ENCODE results near the gene TMEM52. TPM values are rescaled to one million over a fixed set of nuclear protein-coding genes. Genes with fewer than 3 reads are reported as not detected.

TMEM52 gene
- polyA plus RNA-seq, 2 of the 4 experiments (the other 2 are of a cell fraction): 0.36 to 0.41 TPM

DNA sequence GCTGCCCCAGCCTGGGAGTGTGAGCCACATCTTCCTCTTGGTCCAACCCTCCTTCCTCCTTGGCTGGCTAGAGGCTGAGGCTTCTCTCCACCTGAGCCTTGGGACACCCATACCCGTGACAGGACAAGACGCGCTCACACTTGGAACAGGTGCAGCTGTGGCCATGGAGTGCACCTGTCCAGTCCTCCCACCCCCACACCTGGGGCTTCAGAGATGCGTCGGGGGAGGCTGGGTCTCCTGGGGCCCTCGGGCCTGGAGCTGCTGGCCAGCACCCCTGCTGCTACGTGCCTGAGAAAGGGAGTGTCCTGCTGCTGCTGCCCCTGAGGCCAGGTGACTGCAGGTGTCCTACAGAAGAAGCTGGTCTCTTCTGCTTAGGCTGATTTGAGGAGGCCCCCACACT lies 37.0 kb upstream of the TMEM52 start:
- H3K4me3 ChIP-seq: no peak overlapping the region
- ChIA-PET POLR2A (interaction anchor here (1.1 kb wide), 1 partner anchor 33 kb away, joined by 4 read pairs; no protein-coding TSS in a partner anchor), CTCF (interaction anchor here (4.5 to 6.9 kb wide), 2 partner anchors 13 to 90 kb away, joined by 30 to 76 read pairs; no protein-coding TSS in a partner anchor)
- no peak for TF ChIP-seq CBX8 (IDR thresholded peaks at IDR 0.05)
- no peak for TF ChIP-seq ZC3H11A (IDR thresholded peaks at IDR 0.05)
- no peak for TF ChIP-seq CHD4 (IDR thresholded peaks at IDR 0.05; ENCODE audit: borderline replicate concordance)
- TF ChIP-seq ZSCAN20 (CRISPR knock-in tag; IDR thresholded peaks at IDR 0.05): no peak
- TF ChIP-seq FOXS1 (CRISPR knock-in tag; IDR thresholded peaks at IDR 0.05): no peak
- no peak for TF ChIP-seq CEBPB (IDR thresholded peaks at IDR 0.05)
- no peak for TF ChIP-seq GATA3 (IDR thresholded peaks at IDR 0.05; ENCODE audit: borderline replicate concordance)
- no peak for TF ChIP-seq REST (IDR thresholded peaks at IDR 0.05)
- no peak for TF ChIP-seq RAD21 (conservative IDR thresholded peaks at IDR 0.05 in 1 of 2, IDR thresholded peaks at IDR 0.05 in 1 of 2)
- TF ChIP-seq NPAS2 (CRISPR knock-in tag; IDR thresholded peaks at IDR 0.05; ENCODE audit: borderline replicate concordance): no peak
- TF ChIP-seq, protein P1, sequence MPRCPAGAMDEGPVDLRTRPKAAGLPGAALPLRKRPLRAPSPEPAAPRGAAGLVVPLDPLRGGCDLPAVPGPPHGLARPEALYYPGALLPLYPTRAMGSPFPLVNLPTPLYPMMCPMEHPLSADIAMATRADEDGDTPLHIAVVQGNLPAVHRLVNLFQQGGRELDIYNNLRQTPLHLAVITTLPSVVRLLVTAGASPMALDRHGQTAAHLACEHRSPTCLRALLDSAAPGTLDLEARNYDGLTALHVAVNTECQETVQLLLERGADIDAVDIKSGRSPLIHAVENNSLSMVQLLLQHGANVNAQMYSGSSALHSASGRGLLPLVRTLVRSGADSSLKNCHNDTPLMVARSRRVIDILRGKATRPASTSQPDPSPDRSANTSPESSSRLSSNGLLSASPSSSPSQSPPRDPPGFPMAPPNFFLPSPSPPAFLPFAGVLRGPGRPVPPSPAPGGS (IDR thresholded peaks at IDR 0.05): no peak
- TF ChIP-seq, protein P2, sequence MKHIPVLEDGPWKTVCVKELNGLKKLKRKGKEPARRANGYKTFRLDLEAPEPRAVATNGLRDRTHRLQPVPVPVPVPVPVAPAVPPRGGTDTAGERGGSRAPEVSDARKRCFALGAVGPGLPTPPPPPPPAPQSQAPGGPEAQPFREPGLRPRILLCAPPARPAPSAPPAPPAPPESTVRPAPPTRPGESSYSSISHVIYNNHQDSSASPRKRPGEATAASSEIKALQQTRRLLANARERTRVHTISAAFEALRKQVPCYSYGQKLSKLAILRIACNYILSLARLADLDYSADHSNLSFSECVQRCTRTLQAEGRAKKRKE (CRISPR knock-in tag; IDR thresholded peaks at IDR 0.05; ENCODE audit: low read depth): no peak
- no peak for TF ChIP-seq HES2 (IDR thresholded peaks at IDR 0.05)
- no peak for TF ChIP-seq CBX2 (IDR thresholded peaks at IDR 0.05; ENCODE audit: borderline replicate concordance, low read depth)
- TF ChIP-seq, protein P3, sequence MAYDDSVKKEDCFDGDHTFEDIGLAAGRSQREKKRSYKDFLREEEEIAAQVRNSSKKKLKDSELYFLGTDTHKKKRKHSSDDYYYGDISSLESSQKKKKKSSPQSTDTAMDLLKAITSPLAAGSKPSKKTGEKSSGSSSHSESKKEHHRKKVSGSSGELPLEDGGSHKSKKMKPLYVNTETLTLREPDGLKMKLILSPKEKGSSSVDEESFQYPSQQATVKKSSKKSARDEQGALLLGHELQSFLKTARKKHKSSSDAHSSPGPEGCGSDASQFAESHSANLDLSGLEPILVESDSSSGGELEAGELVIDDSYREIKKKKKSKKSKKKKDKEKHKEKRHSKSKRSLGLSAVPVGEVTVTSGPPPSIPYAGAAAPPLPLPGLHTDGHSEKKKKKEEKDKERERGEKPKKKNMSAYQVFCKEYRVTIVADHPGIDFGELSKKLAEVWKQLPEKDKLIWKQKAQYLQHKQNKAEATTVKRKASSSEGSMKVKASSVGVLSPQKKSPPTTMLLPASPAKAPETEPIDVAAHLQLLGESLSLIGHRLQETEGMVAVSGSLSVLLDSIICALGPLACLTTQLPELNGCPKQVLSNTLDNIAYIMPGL (CRISPR knock-in tag; IDR thresholded peaks at IDR 0.05; ENCODE audit: borderline replicate concordance): no peak
- TF ChIP-seq, protein P4, sequence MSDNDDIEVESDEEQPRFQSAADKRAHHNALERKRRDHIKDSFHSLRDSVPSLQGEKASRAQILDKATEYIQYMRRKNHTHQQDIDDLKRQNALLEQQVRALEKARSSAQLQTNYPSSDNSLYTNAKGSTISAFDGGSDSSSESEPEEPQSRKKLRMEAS (IDR thresholded peaks at IDR 0.05): no peak
- no peak for ATAC-seq
- no peak overlapping the region for H3K27ac ChIP-seq
- FAIRE-seq: no peak
- no peaks in the 10 kb centered on the region for H3K9me3 ChIP-seq
- 90% methylated on average over 3 of the region's 7 CpGs for WGBS (ENCODE audit: missing lambda C conversion rate)
- DNase-seq (ENCODE audit: low read depth in 1 of 2, low spot score in 1 of 2): no peak
- peaks cover 6% of the 10 kb centered on the region; the same call in 1 of the 3 replicates for H3K4me1 ChIP-seq
- H3K4me2 ChIP-seq: no peak overlapping the region

DNA sequence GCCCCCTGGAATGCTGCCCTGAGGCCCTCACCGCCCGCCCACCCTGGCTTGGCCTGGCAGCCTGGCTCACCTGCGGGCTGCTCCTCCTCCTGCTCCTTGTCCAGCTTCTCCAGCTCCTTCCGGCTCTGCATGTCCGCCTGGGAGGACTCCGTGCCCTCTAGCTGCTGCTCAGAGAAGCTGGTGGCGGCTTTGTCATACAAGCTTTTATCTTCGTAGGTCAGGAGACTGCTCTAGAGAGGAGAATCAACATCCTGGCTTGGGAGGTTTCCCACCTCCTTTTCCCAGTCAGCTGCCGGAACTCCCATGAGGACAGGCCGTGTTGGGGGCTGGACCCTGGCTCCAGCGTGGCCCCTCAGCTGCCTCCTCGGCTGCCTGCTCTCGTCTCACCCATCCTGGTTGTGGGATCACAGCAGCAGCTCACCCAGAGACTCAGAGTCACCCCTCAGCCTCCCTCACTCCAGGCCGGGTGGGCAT lies 36.6 kb upstream of the TMEM52 start:
- FAIRE-seq: no peak
- no peak for DNase-seq (ENCODE audit: low read depth in 1 of 2, low spot score in 1 of 2)
- CTCF ChIA-PET: interaction anchor here (1.1 to 6.9 kb wide), 3 partner anchors 12 to 93 kb away, joined by 3 to 76 read pairs (median 30); no protein-coding TSS in a partner anchor
- TF ChIP-seq EHMT2 (IDR thresholded peaks at IDR 0.05; ENCODE audit: low read depth) (no peak), POLR2AphosphoS2 (conservative IDR thresholded peaks at IDR 0.05; ENCODE audit: low read length) (no peak), HOXB13 (CRISPR knock-in tag; IDR thresholded peaks at IDR 0.05; ENCODE audit: low read depth) (no peak), TFCP2L1 (CRISPR knock-in tag; IDR thresholded peaks at IDR 0.05) (no peak), ZC3H11A (IDR thresholded peaks at IDR 0.05) (no peak), HEYL (CRISPR knock-in tag; IDR thresholded peaks at IDR 0.05) (no peak), JUN (IDR thresholded peaks at IDR 0.05) (no peak), FOXS1 (CRISPR knock-in tag; IDR thresholded peaks at IDR 0.05) (no peak), FOSB (CRISPR knock-in tag; IDR thresholded peaks at IDR 0.05) (no peak), SREBF2 (IDR thresholded peaks at IDR 0.05) (no peak), RFX5 (IDR thresholded peaks at IDR 0.05) (no peak)
- TF ChIP-seq, protein P5, sequence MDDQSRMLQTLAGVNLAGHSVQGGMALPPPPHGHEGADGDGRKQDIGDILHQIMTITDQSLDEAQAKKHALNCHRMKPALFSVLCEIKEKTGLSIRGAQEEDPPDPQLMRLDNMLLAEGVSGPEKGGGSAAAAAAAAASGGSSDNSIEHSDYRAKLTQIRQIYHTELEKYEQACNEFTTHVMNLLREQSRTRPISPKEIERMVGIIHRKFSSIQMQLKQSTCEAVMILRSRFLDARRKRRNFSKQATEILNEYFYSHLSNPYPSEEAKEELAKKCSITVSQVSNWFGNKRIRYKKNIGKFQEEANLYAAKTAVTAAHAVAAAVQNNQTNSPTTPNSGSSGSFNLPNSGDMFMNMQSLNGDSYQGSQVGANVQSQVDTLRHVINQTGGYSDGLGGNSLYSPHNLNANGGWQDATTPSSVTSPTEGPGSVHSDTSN (IDR thresholded peaks at IDR 0.05): no peak
- TF ChIP-seq, protein P3 (CRISPR knock-in tag; IDR thresholded peaks at IDR 0.05; ENCODE audit: borderline replicate concordance): no peak

More for the DNA sequence above, 36.6 kb upstream of the TMEM52 start:
- POLR2A ChIA-PET: interaction anchor here (1.1 kb wide), 1 partner anchor 33 kb away, joined by 4 read pairs; no protein-coding TSS in a partner anchor
- no peak overlapping the region for H3K4me3 ChIP-seq
- H3K4me1 ChIP-seq: peaks cover 6% of the 10 kb centered on the region; the same call in 1 of the 3 replicates
- 87% methylated on average over 9 of the region's 14 CpGs for WGBS (ENCODE audit: missing lambda C conversion rate)
- H3K27ac ChIP-seq: no peak overlapping the region
- no peak for ATAC-seq
- H3K4me2 ChIP-seq: no peak overlapping the region
- no peaks in the 10 kb centered on the region for H3K9me3 ChIP-seq
